DMS114 treated with DMSO at 0.1 percent for 48 hours (cell line): Measurements from ENCODE around the gene CCDC92.

Experiments
- DNase-seq: peaks from one replicate; lab custom pipeline; 2025; ENCODE audit not compliant: unreplicated experiment; lab: John Stamatoyannopoulos, UW

CCDC92 gene

DNA sequence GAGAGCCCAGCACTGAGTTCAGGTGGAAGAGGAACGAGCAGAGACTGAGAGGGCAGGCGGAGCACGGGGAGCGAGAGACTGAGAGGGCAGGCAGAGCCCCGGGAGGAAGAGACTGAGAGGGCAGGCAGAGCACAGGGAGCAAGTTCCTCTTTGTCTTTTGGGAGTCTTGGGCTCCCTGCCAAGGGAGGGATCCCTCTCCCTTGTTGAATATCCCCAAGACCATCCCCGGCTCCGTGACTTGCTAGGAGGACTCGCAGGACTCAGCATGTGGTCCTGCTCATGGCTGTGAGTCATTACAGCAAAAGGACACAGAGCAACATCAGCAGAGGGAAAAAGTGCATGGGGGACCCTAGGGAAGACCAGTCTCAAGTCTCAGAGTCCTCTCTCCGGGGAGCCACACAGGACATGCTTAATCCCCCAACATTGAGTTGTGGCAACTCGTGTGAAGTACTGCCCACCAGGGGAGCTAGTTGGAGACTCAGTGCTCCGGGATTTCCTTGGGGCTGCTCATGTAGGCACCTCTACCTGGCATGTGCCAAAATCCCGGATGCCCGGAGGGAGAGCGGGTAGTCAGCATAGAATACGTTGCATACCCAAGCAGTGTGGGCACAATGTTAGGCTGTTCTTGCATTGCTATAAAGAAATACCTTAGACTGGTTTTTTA, 81.0 kb downstream of the CCDC92 start:
- no peak for DNase-seq

DNA sequence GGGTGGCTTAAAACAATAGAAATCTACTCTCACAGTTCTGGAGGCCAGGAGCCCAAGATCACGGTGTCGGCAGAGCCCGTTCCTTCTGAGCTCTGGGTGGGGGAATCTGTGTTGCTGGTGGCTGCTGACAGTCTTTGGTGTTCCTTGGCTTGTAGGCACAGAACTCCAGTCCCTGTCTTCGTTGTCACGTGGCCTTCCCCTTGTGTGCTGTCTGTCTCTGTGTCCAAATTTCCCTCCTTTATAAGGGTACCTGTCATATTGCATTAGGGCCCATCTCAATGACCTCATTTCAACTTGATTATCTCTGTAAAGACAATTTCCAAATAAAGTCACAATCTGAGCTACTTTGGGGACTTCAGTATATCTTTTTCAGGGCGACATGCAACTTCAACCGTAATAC, 81.6 kb downstream of the CCDC92 start:
- no peak for DNase-seq

DNA sequence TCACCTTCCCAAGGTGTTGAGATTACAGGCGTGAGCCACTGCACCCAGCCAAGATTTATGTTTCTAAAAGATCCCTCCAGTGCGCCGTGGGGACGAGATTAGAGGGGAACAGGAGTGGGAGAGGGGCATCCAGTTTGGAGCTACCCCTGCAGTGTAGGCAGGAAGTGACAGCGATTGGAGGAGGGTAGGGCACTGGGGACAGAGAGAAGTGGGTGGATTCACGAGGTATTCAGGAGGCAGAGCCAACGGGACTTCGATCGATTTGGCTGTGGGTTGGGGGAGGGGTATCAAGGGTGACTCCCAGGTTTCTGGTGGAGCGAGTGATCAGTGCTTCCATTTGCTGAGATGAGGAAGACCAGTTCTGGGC, 82.1 kb downstream of the CCDC92 start:
- DNase-seq = no peak

DNA sequence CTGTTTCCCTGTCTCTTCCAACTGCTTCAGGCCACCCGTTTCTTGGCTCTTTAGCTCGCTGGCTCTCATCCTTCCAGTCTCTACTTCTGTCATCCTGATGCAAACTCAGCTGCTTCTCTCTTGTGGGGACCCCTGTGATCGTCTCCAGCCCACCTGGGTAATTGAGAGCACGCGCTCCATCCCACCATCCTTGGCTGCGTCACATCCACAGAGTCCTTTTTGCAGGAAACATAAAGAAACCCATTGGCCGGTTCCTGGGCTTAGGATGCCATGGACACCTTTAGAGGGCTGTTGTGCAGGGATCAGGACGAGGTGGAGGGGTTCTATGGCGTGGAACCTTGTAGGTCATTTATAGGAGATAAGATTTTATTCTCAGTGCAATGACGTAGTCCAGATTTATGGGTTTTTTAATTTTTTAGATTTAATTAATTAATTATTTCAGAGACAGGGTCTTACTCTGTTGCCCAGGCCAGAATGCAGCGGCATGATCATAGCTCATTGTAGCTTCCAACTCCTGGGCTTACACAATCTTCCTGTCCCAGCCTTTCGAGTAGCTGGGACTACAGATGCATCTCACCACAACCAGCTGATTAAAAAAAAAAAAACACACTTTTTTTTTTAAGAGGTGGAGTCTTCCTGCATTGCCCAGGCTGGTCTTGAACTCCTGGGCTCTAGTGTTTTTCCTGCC, 82.6 kb downstream of the CCDC92 start:
- no peak for DNase-seq

DNA sequence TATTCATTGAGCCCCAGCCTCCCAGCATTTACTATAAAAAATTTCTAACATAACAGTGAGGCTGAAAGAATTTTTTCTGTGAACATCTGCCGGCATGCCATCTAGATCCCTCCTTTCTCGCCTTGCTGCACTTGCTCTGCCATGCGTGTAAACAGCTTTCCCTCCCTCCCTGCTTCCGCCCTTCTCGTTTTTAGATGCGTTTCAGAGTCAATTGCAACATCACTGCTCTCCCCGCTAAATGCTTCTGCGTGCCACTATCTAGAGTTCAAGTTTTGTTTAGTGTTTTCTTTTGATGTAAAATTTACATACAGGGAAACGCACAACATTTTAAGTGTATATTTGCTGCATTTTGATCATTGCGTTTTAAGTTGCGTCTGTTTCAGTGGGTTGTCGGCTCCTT, 83.6 kb downstream of the CCDC92 start:
- no peak for DNase-seq

DNA sequence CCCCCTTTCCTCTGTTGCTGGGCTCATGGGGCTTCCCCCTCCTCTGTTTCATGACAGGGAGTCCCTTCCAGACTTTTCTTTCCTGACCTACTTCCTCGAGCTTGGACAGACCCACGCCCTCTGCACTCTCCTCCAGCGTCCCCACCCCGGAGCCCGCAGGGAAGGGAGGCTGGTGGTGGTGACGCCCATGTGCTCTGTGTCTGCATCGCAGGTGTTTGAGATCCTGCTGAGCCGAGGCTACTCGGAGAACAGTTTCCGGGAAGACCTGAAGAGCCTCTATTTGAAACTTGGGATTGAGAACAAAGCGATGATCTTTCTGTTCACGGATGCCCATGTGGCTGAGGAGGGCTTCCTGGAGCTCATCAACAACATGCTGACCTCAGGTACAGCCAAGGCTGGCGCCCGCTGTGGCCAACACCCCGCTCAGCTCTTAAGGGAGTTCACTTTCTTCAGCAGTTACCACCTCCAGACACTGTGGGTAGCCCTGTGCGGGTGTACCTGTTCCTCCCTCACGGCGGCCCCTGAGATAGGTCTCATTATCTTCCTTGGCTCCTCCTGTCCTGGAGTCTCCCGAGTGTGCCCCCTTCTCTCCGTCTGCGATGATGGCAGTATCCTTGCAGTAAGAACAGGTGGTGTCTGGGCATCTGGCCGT, 85.6 kb downstream of the CCDC92 start:
- DNase-seq = no peak

DNA sequence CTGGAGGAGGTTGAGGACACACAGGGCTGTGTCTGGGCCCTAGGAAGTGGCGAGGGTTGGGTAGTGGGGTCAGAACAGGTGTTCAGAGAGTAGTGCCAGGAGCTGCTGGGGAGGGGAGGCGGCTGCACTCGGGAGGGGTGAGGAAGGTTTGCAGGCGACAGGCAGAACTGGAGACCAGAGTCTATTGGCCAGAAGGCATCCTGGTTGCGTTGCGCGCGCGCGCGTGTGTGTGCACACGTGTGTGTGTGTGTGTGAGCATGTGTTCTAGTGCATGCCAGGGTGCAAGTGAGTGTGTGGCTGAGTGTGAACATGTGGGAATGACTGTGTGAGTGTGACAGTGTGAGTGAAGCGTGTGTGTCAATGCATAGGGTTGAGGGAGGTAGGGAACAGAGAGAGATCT, 86.4 kb downstream of the CCDC92 start:
- DNase-seq = no peak
